ENCODE data around the gene NFIC.

DNA sequence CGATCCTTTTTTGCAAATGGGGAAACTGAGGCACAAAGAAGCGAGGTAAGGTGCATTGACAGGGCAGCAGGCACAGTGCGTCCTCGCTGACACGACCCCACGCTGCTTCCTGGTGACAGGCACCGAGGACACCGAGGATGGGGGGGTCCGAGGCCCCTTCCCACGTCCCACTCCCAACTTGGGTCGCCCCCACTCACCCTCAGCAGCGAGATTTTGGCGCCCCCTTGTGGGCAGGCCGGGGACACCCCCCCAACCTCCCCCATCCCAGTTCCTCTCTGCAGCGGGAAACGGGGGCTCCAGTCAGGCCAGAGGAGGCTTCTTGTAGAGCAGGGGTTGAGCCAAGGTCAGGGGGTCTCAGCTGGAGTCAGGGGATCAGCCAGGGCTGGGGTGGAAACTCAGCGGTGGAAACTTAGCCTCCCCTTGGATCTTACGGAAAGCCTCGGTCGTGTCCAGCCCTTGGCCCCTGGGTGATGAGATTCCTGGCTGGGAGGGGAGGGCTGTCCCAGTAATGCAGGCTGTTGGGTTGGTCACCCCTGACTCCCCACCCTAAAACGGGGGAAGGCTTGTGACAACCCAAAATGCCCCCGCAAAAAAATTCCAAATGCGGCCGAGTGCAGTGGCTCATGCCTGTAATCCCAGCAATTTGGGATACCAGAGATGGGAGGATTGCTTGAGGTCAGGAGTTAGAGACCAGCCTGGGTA, 105.7 kb downstream of the NFIC start:
- TF ChIP-seq POLR2A (IDR thresholded peaks at IDR 0.05; ENCODE audit: low read depth) (no peak), POLR2AphosphoS5 (IDR thresholded peaks at IDR 0.05) (peak in 1 of 2 donors; percentile 42)
- TF ChIP-seq, protein P1, sequence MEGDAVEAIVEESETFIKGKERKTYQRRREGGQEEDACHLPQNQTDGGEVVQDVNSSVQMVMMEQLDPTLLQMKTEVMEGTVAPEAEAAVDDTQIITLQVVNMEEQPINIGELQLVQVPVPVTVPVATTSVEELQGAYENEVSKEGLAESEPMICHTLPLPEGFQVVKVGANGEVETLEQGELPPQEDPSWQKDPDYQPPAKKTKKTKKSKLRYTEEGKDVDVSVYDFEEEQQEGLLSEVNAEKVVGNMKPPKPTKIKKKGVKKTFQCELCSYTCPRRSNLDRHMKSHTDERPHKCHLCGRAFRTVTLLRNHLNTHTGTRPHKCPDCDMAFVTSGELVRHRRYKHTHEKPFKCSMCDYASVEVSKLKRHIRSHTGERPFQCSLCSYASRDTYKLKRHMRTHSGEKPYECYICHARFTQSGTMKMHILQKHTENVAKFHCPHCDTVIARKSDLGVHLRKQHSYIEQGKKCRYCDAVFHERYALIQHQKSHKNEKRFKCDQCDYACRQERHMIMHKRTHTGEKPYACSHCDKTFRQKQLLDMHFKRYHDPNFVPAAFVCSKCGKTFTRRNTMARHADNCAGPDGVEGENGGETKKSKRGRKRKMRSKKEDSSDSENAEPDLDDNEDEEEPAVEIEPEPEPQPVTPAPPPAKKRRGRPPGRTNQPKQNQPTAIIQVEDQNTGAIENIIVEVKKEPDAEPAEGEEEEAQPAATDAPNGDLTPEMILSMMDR (IDR thresholded peaks at IDR 0.05), result peak; percentile 91 to 96 (median 94)
